ENCODE data around the gene FTH1.
"Not testable (repeated sequence)": the region's sequence is repeated elsewhere in the genome, so short reads cannot be mapped to it uniquely, and the experiment has no call there.

The FTH1 gene

GRCh38 chr11:61954106-61954850, 13.2 kb downstream of the FTH1 start:
- DNase-seq (ENCODE audit: insufficient read length, low spot score) (no peak), FAIRE-seq (no peak)
- no peak for TF ChIP-seq POLR2A (IDR thresholded peaks at IDR 0.05; ENCODE audit: low read depth, low read length)

- not testable (repeated sequence) for DNase-seq (ENCODE audit: insufficient read length, low spot score); FAIRE-seq
Measured at GRCh38 chr11:61953632-61954031, 13.8 kb downstream of the FTH1 start.

- no peak for DNase-seq (ENCODE audit: insufficient read length, low spot score)
- TF ChIP-seq POLR2A (IDR thresholded peaks at IDR 0.05; ENCODE audit: low read depth, low read length) = no peak
- FAIRE-seq = no peak
Measured at GRCh38 chr11:61952882-61953281, 14.6 kb downstream of the FTH1 start.

- TF ChIP-seq POLR2A (IDR thresholded peaks at IDR 0.05; ENCODE audit: low read depth, low read length) = no peak
- DNase-seq (ENCODE audit: insufficient read length, low spot score) (no peak), FAIRE-seq (no peak)
Measured at GRCh38 chr11:61951484-61952135, 15.8 kb downstream of the FTH1 start.

GRCh38 chr11:61950035-61950547, 17.3 kb downstream of the FTH1 start, which contains the start of gene BEST1:
Gene BEST1 (plus strand): TSS chr11:61950351. CDS start chr11:61951807, 1,456 bp downstream.
- DNase-seq (ENCODE audit: insufficient read length, low spot score) (no peak), FAIRE-seq (no peak)
- no peak for TF ChIP-seq POLR2A (IDR thresholded peaks at IDR 0.05; ENCODE audit: low read depth, low read length)

- DNase-seq (ENCODE audit: insufficient read length, low spot score) = peak; percentile 81
- no peak for FAIRE-seq
- no peak for TF ChIP-seq POLR2A (IDR thresholded peaks at IDR 0.05; ENCODE audit: low read depth, low read length)
Measured at GRCh38 chr11:61949169-61950034, 18.0 kb downstream of the FTH1 start.

- no peak for TF ChIP-seq POLR2A (IDR thresholded peaks at IDR 0.05; ENCODE audit: low read depth, low read length)
- no peak for DNase-seq (ENCODE audit: insufficient read length, low spot score)
- FAIRE-seq = no peak
Measured at GRCh38 chr11:61948505-61948904, 18.9 kb downstream of the FTH1 start.

GRCh38 chr11:61947486-61948210, 19.8 kb downstream of the FTH1 start:
- DNase-seq (ENCODE audit: insufficient read length, low spot score) (peak; percentile 77), FAIRE-seq (no peak)
- no peak for TF ChIP-seq POLR2A (IDR thresholded peaks at IDR 0.05; ENCODE audit: low read depth, low read length)

- DNase-seq (ENCODE audit: insufficient read length, low spot score) = no peak
- TF ChIP-seq POLR2A (IDR thresholded peaks at IDR 0.05; ENCODE audit: low read depth, low read length) = no peak
- no peak for FAIRE-seq
Measured at GRCh38 chr11:61946894-61947293, 20.5 kb downstream of the FTH1 start.

- no peak for DNase-seq (ENCODE audit: insufficient read length, low spot score)
- no peak for TF ChIP-seq POLR2A (IDR thresholded peaks at IDR 0.05; ENCODE audit: low read depth, low read length)
- FAIRE-seq = no peak
Measured at GRCh38 chr11:61945191-61945590, 22.2 kb downstream of the FTH1 start.

- DNase-seq (ENCODE audit: insufficient read length, low spot score) (no peak), FAIRE-seq (no peak)
- no peak for TF ChIP-seq POLR2A (IDR thresholded peaks at IDR 0.05; ENCODE audit: low read depth, low read length)
Measured at GRCh38 chr11:61940466-61940865, 27.0 kb downstream of the FTH1 start.

- no peak for FAIRE-seq
- no peak for DNase-seq (ENCODE audit: insufficient read length, low spot score)
- no peak for TF ChIP-seq POLR2A (IDR thresholded peaks at IDR 0.05; ENCODE audit: low read depth, low read length)
Measured at GRCh38 chr11:61935861-61936260, 31.6 kb downstream of the FTH1 start.

- no peak for FAIRE-seq
- TF ChIP-seq POLR2A (IDR thresholded peaks at IDR 0.05; ENCODE audit: low read depth, low read length) = no peak
- no peak for DNase-seq (ENCODE audit: insufficient read length, low spot score)
Measured at GRCh38 chr11:61930933-61931332, 36.5 kb downstream of the FTH1 start.
